ENCODE data around the gene TRAF3. TPM values are rescaled to one million over a fixed set of nuclear protein-coding genes. Genes with fewer than 3 reads are reported as not detected.
A peak's percentile ranks its signal among the peaks of the same experiment; 100 is the strongest.
"Not testable (repeated sequence)": the region's sequence is repeated elsewhere in the genome, so short reads cannot be mapped to it uniquely, and the experiment has no call there.

The TRAF3 gene
- total and polyA plus RNA-seq, 2 experiments from 2014 or later: 6.3 to 19.7 TPM

- no peaks in the 10 kb centered on the region for H3K36me3 ChIP-seq
- H3K27me3 ChIP-seq: no peaks in the 10 kb centered on the region
- DNase-seq (ENCODE audit: low read depth in 1 of 2, low spot score in 1 of 2): no peak
- TF ChIP-seq CTCF (IDR thresholded peaks at IDR 0.05; ENCODE audit: low read depth, low read length): no peak
- no peak overlapping the region for H3K4me3 ChIP-seq
- H3K4me1 ChIP-seq (ENCODE audit: low read depth): no peaks in the 10 kb centered on the region
- H3K27ac ChIP-seq: no peak overlapping the region
- no peaks in the 10 kb centered on the region for H3K9me3 ChIP-seq (ENCODE audit: low read depth)
These were observed 111.5 kb downstream of the TRAF3 start for GRCh38 chr14:102888748-102889147.

- Histone ChIP-seq H3K27me3 (no peaks in the 10 kb centered on the region), H3K4me3 (no peak overlapping the region), H3K27ac (no peak overlapping the region), H3K9me3 (ENCODE audit: low read depth) (no peaks in the 10 kb centered on the region), H3K4me1 (ENCODE audit: low read depth) (no peaks in the 10 kb centered on the region), H3K36me3 (no peaks in the 10 kb centered on the region)
- no peak for TF ChIP-seq CTCF (IDR thresholded peaks at IDR 0.05; ENCODE audit: low read depth, low read length)
- no peak for DNase-seq (ENCODE audit: low read depth in 1 of 2, low spot score in 1 of 2)
These were observed 112.4 kb downstream of the TRAF3 start for GRCh38 chr14:102889615-102890014.

- no peak for TF ChIP-seq CTCF (IDR thresholded peaks at IDR 0.05; ENCODE audit: low read depth, low read length)
- Histone ChIP-seq H3K36me3 (no peaks in the 10 kb centered on the region), H3K9me3 (ENCODE audit: low read depth) (no peaks in the 10 kb centered on the region), H3K4me1 (ENCODE audit: low read depth) (no peaks in the 10 kb centered on the region), H3K4me3 (no peak overlapping the region), H3K27ac (no peak overlapping the region), H3K27me3 (no peaks in the 10 kb centered on the region)
- no peak for DNase-seq (ENCODE audit: low read depth in 1 of 2, low spot score in 1 of 2)
These were observed 113.9 kb downstream of the TRAF3 start for GRCh38 chr14:102891111-102891510.

- H3K27ac ChIP-seq: no peak overlapping the region
- H3K4me3 ChIP-seq: no peak overlapping the region
- no peaks in the 10 kb centered on the region for H3K4me1 ChIP-seq (ENCODE audit: low read depth)
- peak in 1 of 2 donors; percentile 34 for DNase-seq (ENCODE audit: low read depth in 1 of 2, low spot score in 1 of 2)
- H3K9me3 ChIP-seq (ENCODE audit: low read depth): no peaks in the 10 kb centered on the region
- TF ChIP-seq CTCF (IDR thresholded peaks at IDR 0.05; ENCODE audit: low read depth, low read length): no peak
- no peaks in the 10 kb centered on the region for H3K27me3 ChIP-seq
- H3K36me3 ChIP-seq: no peaks in the 10 kb centered on the region
These were observed 114.3 kb downstream of the TRAF3 start for GRCh38 chr14:102891556-102891955.

- peaks cover 9% of the 10 kb centered on the region for H3K4me1 ChIP-seq (ENCODE audit: low read depth)
- H3K27ac ChIP-seq: no peak overlapping the region
- no peak overlapping the region for H3K4me3 ChIP-seq
- H3K9me3 ChIP-seq (ENCODE audit: low read depth): no peaks in the 10 kb centered on the region
- H3K36me3 ChIP-seq: no peaks in the 10 kb centered on the region
- H3K27me3 ChIP-seq: no peaks in the 10 kb centered on the region
- TF ChIP-seq CTCF (IDR thresholded peaks at IDR 0.05; ENCODE audit: low read depth, low read length): no peak
- DNase-seq (ENCODE audit: low read depth in 1 of 2, low spot score in 1 of 2): no peak
These were observed 115.4 kb downstream of the TRAF3 start for GRCh38 chr14:102892651-102893050.

GRCh38 chr14:102893452-102893851, 116.2 kb downstream of the TRAF3 start:
- DNase-seq (ENCODE audit: low read depth in 1 of 2, low spot score in 1 of 2): peak in 1 of 2 donors; percentile 97
- Histone ChIP-seq H3K36me3 (no peaks in the 10 kb centered on the region), H3K4me3 (no peak overlapping the region), H3K9me3 (ENCODE audit: low read depth) (no peaks in the 10 kb centered on the region), H3K4me1 (ENCODE audit: low read depth) (peaks cover 15% of the 10 kb centered on the region), H3K27ac (no peak overlapping the region), H3K27me3 (no peaks in the 10 kb centered on the region)
- TF ChIP-seq CTCF (IDR thresholded peaks at IDR 0.05; ENCODE audit: low read depth, low read length): no peak

GRCh38 chr14:102896735-102897134, 119.5 kb downstream of the TRAF3 start:
- Histone ChIP-seq H3K4me1 (ENCODE audit: low read depth) (peaks cover 38% of the 10 kb centered on the region), H3K27ac (peak overlapping the region; percentile 38)
- not testable (repeated sequence) for H3K9me3 ChIP-seq (ENCODE audit: low read depth); H3K36me3 ChIP-seq; DNase-seq (ENCODE audit: low read depth in 1 of 2, low spot score in 1 of 2); H3K27me3 ChIP-seq; H3K4me3 ChIP-seq

Measured in cardiac muscle cell (in vitro differentiated cells and primary cell).